BE2C (cell line): ENCODE measurements around the gene ASB3.
A peak's percentile ranks its signal among the peaks of the same experiment; 100 is the strongest.

ENCODE experiments used
- DNase-seq: peaks from one replicate; pipeline ENCODE4 v3.0.0-alpha.2; 2020
- H3K27me3 ChIP-seq: fragments of 250-450 bp; sonication (Bioruptor Pico); 2 replicates; pipeline ENCODE4 v1.5.1; 2020; ENCODE audit warnings: mild to moderate bottlenecking
- H3K36me3 ChIP-seq: fragments of 250-450 bp; sonication (Bioruptor Pico); 2 replicates; pipeline ENCODE4 v1.5.1; 2020; ENCODE audit warnings: mild to moderate bottlenecking
- H3K4me1 ChIP-seq: fragments of 250-450 bp; sonication (Bioruptor Pico); 2 replicates; pipeline ENCODE4 v1.5.1; 2020
- H3K4me3 ChIP-seq: 2 replicates; pipeline ENCODE4 v1.5.1; 2011; ENCODE audit warnings: low read depth, low read length
- H3K9me3 ChIP-seq: fragments of 250-450 bp; sonication (Bioruptor Pico); 2 replicates; pipeline ENCODE4 v1.5.1; 2020
- TF ChIP-seq, protein P1 (sequence below): IDR thresholded peaks from 2 replicates; pipeline ENCODE4 v1.5.1; 2012; ENCODE audit warnings: mild to moderate bottlenecking, low read depth, low read length

Gene ASB3

DNA sequence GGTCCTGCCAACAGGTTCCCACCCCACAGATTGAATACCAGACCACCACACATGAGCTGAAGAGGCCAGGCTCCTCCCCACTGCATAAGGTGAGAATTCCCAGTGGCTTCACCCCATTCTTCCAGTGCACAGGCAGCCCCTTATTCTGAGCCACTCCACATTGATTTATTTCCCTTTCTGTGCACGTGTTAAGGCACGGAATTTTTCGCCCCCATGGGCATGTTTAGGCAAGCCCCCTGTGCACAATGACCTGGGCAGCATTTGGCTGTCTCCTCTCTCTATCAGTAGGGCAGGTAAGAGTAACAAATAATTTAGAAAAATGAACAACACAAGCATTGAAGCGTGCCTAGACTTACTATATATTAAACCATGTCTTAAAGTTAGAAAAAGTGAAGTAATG, 34.4 kb downstream of the ASB3 start:
- Histone ChIP-seq H3K27me3 (no peaks in the 10 kb centered on the region), H3K4me3 (no peak overlapping the region), H3K36me3 (no peaks in the 10 kb centered on the region), H3K4me1 (no peaks in the 10 kb centered on the region), H3K9me3 (no peaks in the 10 kb centered on the region)
- no peak for DNase-seq
- TF ChIP-seq, protein P1, sequence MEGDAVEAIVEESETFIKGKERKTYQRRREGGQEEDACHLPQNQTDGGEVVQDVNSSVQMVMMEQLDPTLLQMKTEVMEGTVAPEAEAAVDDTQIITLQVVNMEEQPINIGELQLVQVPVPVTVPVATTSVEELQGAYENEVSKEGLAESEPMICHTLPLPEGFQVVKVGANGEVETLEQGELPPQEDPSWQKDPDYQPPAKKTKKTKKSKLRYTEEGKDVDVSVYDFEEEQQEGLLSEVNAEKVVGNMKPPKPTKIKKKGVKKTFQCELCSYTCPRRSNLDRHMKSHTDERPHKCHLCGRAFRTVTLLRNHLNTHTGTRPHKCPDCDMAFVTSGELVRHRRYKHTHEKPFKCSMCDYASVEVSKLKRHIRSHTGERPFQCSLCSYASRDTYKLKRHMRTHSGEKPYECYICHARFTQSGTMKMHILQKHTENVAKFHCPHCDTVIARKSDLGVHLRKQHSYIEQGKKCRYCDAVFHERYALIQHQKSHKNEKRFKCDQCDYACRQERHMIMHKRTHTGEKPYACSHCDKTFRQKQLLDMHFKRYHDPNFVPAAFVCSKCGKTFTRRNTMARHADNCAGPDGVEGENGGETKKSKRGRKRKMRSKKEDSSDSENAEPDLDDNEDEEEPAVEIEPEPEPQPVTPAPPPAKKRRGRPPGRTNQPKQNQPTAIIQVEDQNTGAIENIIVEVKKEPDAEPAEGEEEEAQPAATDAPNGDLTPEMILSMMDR = no peak

GRCh38 chr2:53751728-53752127, 35.0 kb downstream of the ASB3 start:
- no peaks in the 10 kb centered on the region for H3K4me1 ChIP-seq
- no peaks in the 10 kb centered on the region for H3K27me3 ChIP-seq
- DNase-seq = no peak
- no peaks in the 10 kb centered on the region for H3K36me3 ChIP-seq
- TF ChIP-seq, protein P1 = no peak
- no peaks in the 10 kb centered on the region for H3K9me3 ChIP-seq
- no peak overlapping the region for H3K4me3 ChIP-seq

GRCh38 chr2:53750041-53750768, 36.5 kb downstream of the ASB3 start:
- Histone ChIP-seq H3K9me3 (no peaks in the 10 kb centered on the region), H3K36me3 (no peaks in the 10 kb centered on the region), H3K4me1 (no peaks in the 10 kb centered on the region), H3K27me3 (no peaks in the 10 kb centered on the region), H3K4me3 (no peak overlapping the region)
- DNase-seq = no peak
- TF ChIP-seq, protein P1 = no peak

- H3K4me1 ChIP-seq = no peaks in the 10 kb centered on the region
- H3K36me3 ChIP-seq = no peaks in the 10 kb centered on the region
- H3K27me3 ChIP-seq = no peaks in the 10 kb centered on the region
- DNase-seq = no peak
- TF ChIP-seq, protein P1 = no peak
- H3K4me3 ChIP-seq = no peak overlapping the region
- no peaks in the 10 kb centered on the region for H3K9me3 ChIP-seq
Measured at GRCh38 chr2:53744395-53745065, 42.2 kb downstream of the ASB3 start.

GRCh38 chr2:53740170-53740569, 46.6 kb downstream of the ASB3 start:
- Histone ChIP-seq H3K4me3 (no peak overlapping the region), H3K4me1 (no peaks in the 10 kb centered on the region), H3K36me3 (no peaks in the 10 kb centered on the region), H3K27me3 (no peaks in the 10 kb centered on the region), H3K9me3 (no peaks in the 10 kb centered on the region)
- DNase-seq = no peak
- TF ChIP-seq, protein P1 = peak; percentile 38

- Histone ChIP-seq H3K4me3 (no peak overlapping the region), H3K4me1 (no peaks in the 10 kb centered on the region), H3K9me3 (no peaks in the 10 kb centered on the region), H3K36me3 (no peaks in the 10 kb centered on the region), H3K27me3 (no peaks in the 10 kb centered on the region)
- TF ChIP-seq, protein P1 = no peak
- no peak for DNase-seq
Measured at GRCh38 chr2:53739032-53739431, 47.7 kb downstream of the ASB3 start.
